Activated CD4-positive, CD25-positive, alpha-beta regulatory T cell treated with anti-CD3 and anti-CD28 coated beads, Interleukin-2, amount 50 U/mL, for 16 hours (primary cell): Measurements from ENCODE around the gene SART1.
A peak's percentile ranks its signal among the peaks of the same experiment; 100 is the strongest.
"Not testable (repeated sequence)": the region's sequence is repeated elsewhere in the genome, so short reads cannot be mapped to it uniquely, and the experiment has no call there.

Source experiments
- DNase-seq: peaks from one replicate; pipeline ENCODE4 v3.0.0-alpha.2; 2020; ENCODE audit warnings: low read depth, low spot score

The SART1 gene

GRCh38 chr11:65988791-65989592, 27.5 kb downstream of the SART1 start:
- DNase-seq = peak; percentile 89

- no peak for DNase-seq
Measured at GRCh38 chr11:65992056-65992455, 30.5 kb downstream of the SART1 start.

GRCh38 chr11:65997286-65997685, 35.8 kb downstream of the SART1 start:
- no peak for DNase-seq

GRCh38 chr11:66001942-66002647, 40.6 kb downstream of the SART1 start, which contains the start of the genes BANF1 and EIF1AD:
Gene BANF1, plus strand, starts transcription at chr11:66002503. Its CDS starts 748 bp downstream, at chr11:66003251.
Gene EIF1AD, minus strand, starts transcription at chr11:66002157. Its CDS starts 1,768 bp downstream, at chr11:66000389.
- peak; percentile 87 for DNase-seq

GRCh38 chr11:66002648-66003225, 41.2 kb downstream of the SART1 start:
- DNase-seq = no peak

- DNase-seq = no peak
Measured at GRCh38 chr11:66003291-66003690, 41.8 kb downstream of the SART1 start.

GRCh38 chr11:66004186-66004585, 42.7 kb downstream of the SART1 start:
- no peak for DNase-seq

GRCh38 chr11:66006134-66006890, 44.8 kb downstream of the SART1 start:
- DNase-seq = no peak

GRCh38 chr11:66006891-66007176, 45.3 kb downstream of the SART1 start:
- no peak for DNase-seq

GRCh38 chr11:66007201-66007634, 45.7 kb downstream of the SART1 start:
- DNase-seq = no peak

- no peak for DNase-seq
Measured at GRCh38 chr11:66008095-66008467, 46.5 kb downstream of the SART1 start.

GRCh38 chr11:66008468-66009101, 47.1 kb downstream of the SART1 start:
- no peak for DNase-seq

GRCh38 chr11:66010036-66010435, 48.5 kb downstream of the SART1 start:
- DNase-seq = not testable (repeated sequence)

GRCh38 chr11:66011239-66011784, 49.8 kb downstream of the SART1 start:
- no peak for DNase-seq

- no peak for DNase-seq
Measured at GRCh38 chr11:66011785-66012303, 50.3 kb downstream of the SART1 start, which contains the start of gene CST6. Gene CST6, plus strand, starts transcription at chr11:66012008. Its CDS starts 37 bp downstream, at chr11:66012045.

- no peak for DNase-seq
Measured at GRCh38 chr11:66012371-66012945, 50.9 kb downstream of the SART1 start.

GRCh38 chr11:66012946-66013761, 51.6 kb downstream of the SART1 start:
- DNase-seq = no peak

- no peak for DNase-seq
Measured at GRCh38 chr11:66013762-66014100, 52.2 kb downstream of the SART1 start.

GRCh38 chr11:66014804-66015453, 53.4 kb downstream of the SART1 start:
- no peak for DNase-seq
